ENCODE data around the gene DDO.

- TF ChIP-seq EZH2 (IDR thresholded peaks at IDR 0.05; ENCODE audit: borderline replicate concordance, low read depth, low read length, severe bottlenecking) (no peak), CTCF (IDR thresholded peaks at IDR 0.05; ENCODE audit: extremely low read depth in 1 of 2, insufficient read depth in 1 of 2, low read depth in 1 of 2, low read length in 2 of 2) (no peak), POLR2A (IDR thresholded peaks at IDR 0.05; ENCODE audit: low read depth, low read length) (no peak)
These were observed 43.8 kb upstream of the DDO start for GRCh38 chr6:110459137-110459536.
